Activated T-cell treated with anti-CD3 and anti-CD28 coated beads, Interleukin-2, amount 50 U/mL, for 48 hours (primary cell): ENCODE data around the gene CXCL14.

Source experiments
- DNase-seq, 2 experiments: peaks; one replicate each; pipeline ENCODE4 v3.0.0-alpha.2; 2020

CXCL14 gene

GRCh38 chr5:135566422-135567400 lies 12.1 kb downstream of the CXCL14 start:
- no peak for DNase-seq

- DNase-seq: peak; percentile 83 to 84
Measured at GRCh38 chr5:135565725-135566421, 12.9 kb downstream of the CXCL14 start.

- DNase-seq: no peak
Measured at GRCh38 chr5:135565266-135565665, 13.5 kb downstream of the CXCL14 start.

GRCh38 chr5:135564331-135564730 lies 14.5 kb downstream of the CXCL14 start:
- DNase-seq: no peak

GRCh38 chr5:135561266-135561665 lies 17.5 kb downstream of the CXCL14 start:
- DNase-seq: no peak

- peak; percentile 88 for DNase-seq
Measured at GRCh38 chr5:135560858-135561257, 17.9 kb downstream of the CXCL14 start.

- DNase-seq: no peak
Measured at GRCh38 chr5:135559354-135559753, 19.4 kb downstream of the CXCL14 start.

GRCh38 chr5:135557076-135557838 lies 21.5 kb downstream of the CXCL14 start:
- DNase-seq: no peak

GRCh38 chr5:135556620-135557019 lies 22.2 kb downstream of the CXCL14 start:
- no peak for DNase-seq

GRCh38 chr5:135555530-135555929 lies 23.3 kb downstream of the CXCL14 start:
- no peak for DNase-seq

- no peak for DNase-seq
Measured at GRCh38 chr5:135553688-135554462, 24.9 kb downstream of the CXCL14 start.

- DNase-seq: peak; percentile 74 to 77
Measured at GRCh38 chr5:135551593-135552447, 27.0 kb downstream of the CXCL14 start.

GRCh38 chr5:135549413-135549812 lies 29.4 kb downstream of the CXCL14 start:
- no peak for DNase-seq

- DNase-seq: no peak
Measured at GRCh38 chr5:135547590-135548254, 31.1 kb downstream of the CXCL14 start.

- no peak for DNase-seq
Measured at GRCh38 chr5:135546912-135547311, 31.9 kb downstream of the CXCL14 start.

GRCh38 chr5:135546101-135546500 lies 32.7 kb downstream of the CXCL14 start:
- DNase-seq: no peak

GRCh38 chr5:135545099-135545498 lies 33.7 kb downstream of the CXCL14 start:
- DNase-seq: no peak

GRCh38 chr5:135543485-135544304 lies 35.1 kb downstream of the CXCL14 start:
- DNase-seq: no peak

- no peak for DNase-seq
Measured at GRCh38 chr5:135543001-135543484, 35.7 kb downstream of the CXCL14 start.
